SH-SY5Y (cell line): Measurements from ENCODE around the gene HELQ.

Experiments used
- GATA2 ChIP-seq: IDR thresholded peaks from 2 replicates; pipeline ENCODE4 v1.6.1; 2011; ENCODE audit warnings: mild to moderate bottlenecking, low read depth, low read length
- GATA3 ChIP-seq: IDR thresholded peaks from 2 replicates; pipeline ENCODE4 v1.6.1; 2011; ENCODE audit warnings: low read depth, mild to moderate bottlenecking, low read length, moderate library complexity

- no peak for TF ChIP-seq GATA2
- no peak for TF ChIP-seq GATA3
Measured at GRCh38 chr4:83381173-83381572, 74.5 kb downstream of the HELQ start.
